Left forelimb (tissue), 1 donor: Measurements from ENCODE around the gene STK33.
"Not testable (repeated sequence)": the region's sequence is repeated elsewhere in the genome, so short reads cannot be mapped to it uniquely, and the experiment has no call there.

Experiments used
- DNase-seq: peaks from one replicate; pipeline ENCODE4 v3.0.0-alpha.2; 2018; ENCODE audit warnings: low spot score

The STK33 gene

DNA sequence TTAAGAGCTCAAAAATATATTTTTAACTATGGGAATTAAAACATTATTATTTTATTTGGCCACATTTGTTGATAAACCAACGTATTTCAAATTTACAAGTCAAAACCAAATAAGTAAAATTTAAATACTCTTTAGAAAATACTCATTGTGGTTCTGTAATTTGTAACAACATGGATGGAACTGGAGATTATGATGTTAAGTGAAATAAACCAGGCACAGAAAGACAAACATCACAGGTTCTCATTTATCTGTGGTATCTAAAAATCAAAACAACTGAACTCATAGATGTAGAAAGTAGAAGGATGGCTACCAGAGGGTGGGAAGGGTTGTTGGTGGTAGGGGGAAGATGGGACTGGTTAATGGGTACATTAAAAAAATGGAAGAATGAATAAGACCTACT lies 50.8 kb downstream of the STK33 start:
- DNase-seq: no peak

DNA sequence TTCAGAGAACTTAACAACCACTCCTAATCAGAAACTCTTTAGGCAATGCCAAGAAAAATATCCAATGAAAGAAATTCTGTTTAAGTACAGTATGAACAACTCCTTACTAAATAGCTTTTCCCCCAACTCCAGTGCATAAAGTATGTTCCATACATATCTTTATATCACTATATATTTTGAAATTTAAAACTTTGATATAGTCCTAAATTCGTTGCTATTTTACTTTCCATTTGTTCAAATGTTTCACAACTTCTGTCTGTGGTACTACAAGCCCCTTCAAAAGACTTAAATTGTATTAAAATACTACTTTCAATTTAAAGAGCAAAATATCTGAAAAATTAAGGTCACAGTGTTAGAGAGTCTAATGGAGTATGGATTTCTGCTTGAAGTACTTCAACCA lies 52.6 kb downstream of the STK33 start:
- DNase-seq: no peak

DNA sequence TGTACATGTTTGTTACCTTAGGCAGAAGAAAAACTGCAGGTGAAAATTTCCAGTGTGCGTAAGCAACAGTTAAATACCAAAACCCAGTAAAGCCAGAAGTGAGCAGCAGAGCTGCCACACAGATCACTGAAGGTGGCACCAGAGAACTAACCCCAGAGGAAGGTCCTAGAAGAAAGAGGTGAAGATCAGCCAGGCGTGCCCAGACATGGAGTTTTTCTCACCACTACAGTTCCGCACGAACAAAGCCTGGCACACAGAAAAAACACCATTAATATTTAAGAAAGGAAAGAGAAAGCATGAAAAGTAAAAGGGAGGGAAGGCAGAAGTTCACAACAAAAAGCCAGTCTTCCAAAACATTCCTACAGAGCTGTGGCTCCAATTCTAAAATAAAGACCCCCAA lies 60.7 kb downstream of the STK33 start:
- DNase-seq: no peak

GRCh38 chr11:8532475-8532874 lies 61.6 kb downstream of the STK33 start:
- no peak for DNase-seq

DNA sequence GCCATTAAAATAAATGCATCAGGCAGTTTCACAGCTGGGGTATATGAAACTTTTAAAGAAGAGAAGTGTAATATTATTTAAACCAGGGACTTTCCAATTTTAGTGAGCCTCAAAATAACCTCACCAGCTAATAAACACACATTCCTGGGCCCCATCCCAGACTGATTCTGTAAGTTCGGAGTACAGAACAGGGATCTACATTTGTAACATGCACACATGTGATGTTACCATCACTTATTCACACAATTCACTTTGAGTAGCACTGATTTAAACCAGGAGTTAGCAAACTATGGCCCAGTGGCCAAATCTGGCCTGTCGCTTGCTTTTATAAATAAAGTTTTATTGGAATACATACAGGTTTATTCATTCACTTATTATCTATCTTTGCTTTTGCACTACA lies 62.0 kb downstream of the STK33 start:
- no peak for DNase-seq

DNA sequence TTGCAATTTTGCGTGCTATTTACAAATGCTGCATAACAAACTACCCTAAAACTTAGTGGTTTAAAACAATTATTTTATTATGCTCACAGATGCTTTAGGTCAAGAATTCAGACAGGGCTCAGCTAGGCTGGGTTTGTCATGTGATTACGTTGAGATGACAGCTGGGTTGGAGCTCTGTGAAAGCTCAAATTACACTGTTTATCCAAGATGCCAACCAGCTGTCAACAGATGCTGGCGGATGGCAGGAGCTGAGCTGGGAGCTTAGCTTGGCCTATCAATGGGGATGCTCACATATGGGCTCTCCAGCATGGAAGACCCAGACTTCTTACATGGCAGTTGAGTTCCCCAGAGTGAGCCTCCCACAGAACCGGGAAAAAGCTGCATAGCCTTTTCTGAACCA lies 62.7 kb downstream of the STK33 start:
- DNase-seq: no peak

- DNase-seq: no peak
These were observed 66.1 kb downstream of the STK33 start for GRCh38 chr11:8527939-8528338.

DNA sequence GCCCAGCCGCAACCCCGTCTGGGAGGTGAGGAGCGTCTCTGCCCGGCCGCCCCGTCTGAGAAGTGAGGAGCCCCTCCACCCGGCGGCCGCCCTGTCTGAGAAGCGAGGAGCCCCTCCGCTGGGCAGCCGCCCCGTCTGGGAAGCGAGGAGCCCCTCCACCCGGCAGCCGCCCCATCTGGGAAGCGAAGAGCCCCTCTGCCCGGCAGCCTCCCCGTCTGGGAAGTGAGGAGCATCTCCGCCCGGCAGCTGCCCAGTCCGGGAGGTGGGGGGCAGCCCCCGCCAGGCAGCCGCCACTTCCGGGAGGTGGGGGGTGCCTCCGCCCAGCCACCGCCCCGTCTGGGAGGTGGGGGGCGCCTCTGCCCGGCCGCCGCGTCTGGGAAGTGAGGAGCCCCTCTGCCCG lies 70.6 kb downstream of the STK33 start:
- DNase-seq: no peak

DNA sequence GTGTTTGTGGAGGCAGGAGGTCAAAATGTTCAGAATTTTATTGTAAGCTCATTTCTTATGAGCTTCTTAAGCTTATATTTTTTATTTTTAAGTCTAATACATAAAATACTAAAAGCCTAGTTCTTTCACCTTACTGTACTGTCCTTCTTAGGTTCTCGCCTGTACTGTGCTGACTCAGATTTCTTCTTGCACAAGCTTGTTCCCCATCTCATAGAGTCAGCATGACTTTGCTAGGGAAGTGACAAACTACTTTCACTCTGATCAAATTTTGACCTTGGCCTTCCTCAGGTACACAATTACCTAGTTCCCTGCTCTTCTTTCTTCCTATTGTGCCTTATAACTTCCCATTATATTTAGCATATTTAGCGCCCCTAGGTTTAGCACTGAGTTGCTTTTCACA lies 81.5 kb downstream of the STK33 start:
- DNase-seq: no peak

- DNase-seq: no peak
These were observed 90.1 kb downstream of the STK33 start for GRCh38 chr11:8503910-8504364.

GRCh38 chr11:8501836-8502235 lies 92.2 kb downstream of the STK33 start:
- DNase-seq: no peak

GRCh38 chr11:8488395-8488794 lies 105.6 kb downstream of the STK33 start:
- no peak for DNase-seq

DNA sequence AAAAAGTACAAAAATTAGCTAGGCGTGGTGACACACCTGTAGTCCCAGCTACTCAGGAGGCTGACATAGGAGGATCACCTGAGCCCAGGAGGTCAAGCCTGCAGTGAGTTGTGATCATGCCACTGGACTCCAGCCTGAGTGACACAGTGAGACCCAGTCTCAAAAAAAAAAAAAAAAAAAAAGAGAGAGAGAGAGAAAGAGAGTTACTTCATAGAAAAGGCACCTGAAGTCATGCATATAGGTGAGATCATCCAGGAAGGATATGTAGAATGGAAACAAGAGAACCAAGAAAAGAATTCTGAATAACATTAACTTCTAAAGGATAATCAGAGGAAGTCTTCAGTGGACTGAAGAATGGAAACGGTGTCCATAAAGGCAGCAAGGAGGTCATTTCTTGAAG lies 106.8 kb downstream of the STK33 start:
- DNase-seq: no peak

GRCh38 chr11:8484251-8484650 lies 109.8 kb downstream of the STK33 start:
- DNase-seq: no peak

- DNase-seq: no peak
These were observed 113.2 kb downstream of the STK33 start for GRCh38 chr11:8480858-8481257.

GRCh38 chr11:8477680-8478079 lies 116.3 kb downstream of the STK33 start:
- DNase-seq: no peak

DNA sequence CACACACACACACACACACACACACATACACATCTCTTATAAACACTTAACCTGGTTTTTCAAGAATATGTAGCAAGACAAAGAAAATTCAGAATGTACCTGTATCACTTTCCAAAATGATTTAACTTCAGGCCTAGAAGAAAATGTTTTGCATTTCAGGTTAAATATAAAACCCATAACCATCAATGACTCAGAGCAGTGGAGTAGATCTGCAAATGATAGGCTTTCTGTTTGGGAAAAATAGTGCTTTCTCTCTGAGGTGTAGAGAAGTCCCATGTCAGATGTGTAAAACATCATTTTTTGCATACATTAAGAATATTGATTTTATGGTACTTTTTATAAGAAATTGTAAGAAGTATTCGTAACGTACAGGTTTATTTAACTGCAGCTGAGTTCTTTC lies 116.9 kb downstream of the STK33 start:
- no peak for DNase-seq

- not testable (repeated sequence) for DNase-seq
These were observed 126.2 kb downstream of the STK33 start for GRCh38 chr11:8467806-8468205.

DNA sequence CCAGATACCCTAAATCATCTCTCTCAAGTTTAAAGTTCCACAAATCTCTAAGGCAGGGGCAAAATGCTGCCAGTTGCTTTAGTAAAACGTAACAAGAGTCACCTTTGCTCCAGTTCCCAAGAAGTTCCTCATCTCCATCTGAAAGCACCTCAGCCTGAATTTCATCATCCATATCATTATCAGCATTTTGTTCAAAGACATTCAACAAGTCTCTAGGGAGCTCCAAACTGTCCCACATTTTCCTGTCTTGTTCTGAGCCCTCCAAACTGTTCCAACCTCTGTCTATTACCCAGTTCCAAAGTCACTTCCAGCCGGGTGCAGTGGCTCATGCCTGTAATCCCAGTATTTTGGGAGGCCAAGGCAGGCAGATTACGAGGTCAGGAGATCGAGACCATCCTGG lies 126.7 kb downstream of the STK33 start:
- DNase-seq: not testable (repeated sequence)

DNA sequence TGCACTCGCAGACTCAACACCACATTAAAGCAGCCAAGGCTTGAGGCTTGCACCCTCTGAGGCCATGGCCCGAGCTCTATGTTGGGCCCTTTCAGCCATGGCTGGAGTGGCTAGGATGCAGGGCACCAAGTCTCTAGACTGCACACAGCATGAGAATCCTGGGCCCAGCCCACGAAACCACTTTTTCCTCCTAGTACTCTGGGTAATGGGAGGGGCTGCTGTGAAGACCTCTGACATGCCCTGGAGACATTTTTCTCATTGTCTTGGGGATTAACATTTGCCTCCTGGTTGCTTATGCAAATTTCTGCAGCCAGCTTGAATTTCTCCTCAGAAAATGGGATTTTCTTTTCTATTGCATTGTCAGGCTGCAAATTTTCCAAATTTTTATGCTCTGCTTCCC lies 127.1 kb downstream of the STK33 start:
- not testable (repeated sequence) for DNase-seq

GRCh38 chr11:8459711-8460399 lies 134.2 kb downstream of the STK33 start:
- DNase-seq: no peak

DNA sequence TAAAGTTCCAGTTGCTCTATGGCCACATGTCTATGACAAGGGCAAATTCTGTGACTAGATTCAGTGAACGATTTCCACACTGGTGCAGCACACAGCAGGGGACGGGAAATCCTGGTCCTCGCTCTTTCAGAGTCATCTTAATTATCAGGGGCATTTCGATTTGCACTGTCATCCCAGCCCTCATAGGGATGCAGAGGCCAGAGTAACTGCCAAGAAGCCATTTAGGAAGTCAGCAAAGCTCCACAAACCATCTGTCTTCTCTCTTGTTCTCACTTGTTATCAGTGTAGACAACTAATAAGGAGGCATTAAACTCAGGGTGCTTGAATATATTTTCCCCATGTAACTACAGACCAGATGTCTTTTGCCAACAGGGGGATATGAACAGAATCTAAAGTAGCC lies 151.7 kb downstream of the STK33 start:
- no peak for DNase-seq

- no peak for DNase-seq
These were observed 153.4 kb downstream of the STK33 start for GRCh38 chr11:8440649-8441048.

- no peak for DNase-seq
These were observed 164.5 kb downstream of the STK33 start for GRCh38 chr11:8429483-8429882.

GRCh38 chr11:8426076-8426475 lies 168.0 kb downstream of the STK33 start:
- DNase-seq: no peak
